H4 (cell line): ENCODE data around the gene MCAT. TPM values are rescaled to one million over a fixed set of nuclear protein-coding genes. Genes with fewer than 3 reads are reported as not detected.

ENCODE experiments used
- DNase-seq: peaks from one replicate; pipeline ENCODE4 v3.0.0-alpha.2; 2015; ENCODE audit warnings: low spot score
- total RNA-seq: library from RNA; depleted of rRNA; stranded (reverse); fragments of >200 nt; shearing (Covaris generic); gene quantifications from 2 replicates; pipeline ENCODE4 v1.2.3, GENCODE V29; 2014

Gene MCAT
- total RNA-seq, 1 experiment from 2014 or later: 16.5 TPM

DNA sequence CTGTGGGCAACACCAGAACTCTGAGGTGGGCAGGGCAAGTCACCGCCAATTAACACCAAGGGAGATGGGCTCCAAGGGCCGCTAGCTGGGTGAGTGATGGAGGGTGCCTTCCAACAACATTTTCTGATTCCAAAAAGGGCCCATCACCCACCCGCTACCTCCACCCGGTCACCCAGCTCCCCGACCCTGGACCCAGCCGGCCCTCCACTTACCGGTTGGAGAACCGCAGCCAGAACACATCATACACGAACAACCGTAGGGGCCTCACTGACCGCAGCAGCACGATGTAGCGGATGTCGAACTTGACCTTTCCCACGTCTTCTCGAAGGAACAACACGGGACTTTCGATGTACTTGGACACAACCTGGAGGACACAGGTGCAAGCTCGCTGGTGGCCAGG, 29.0 kb upstream of the MCAT start:
- no peak for DNase-seq

DNA sequence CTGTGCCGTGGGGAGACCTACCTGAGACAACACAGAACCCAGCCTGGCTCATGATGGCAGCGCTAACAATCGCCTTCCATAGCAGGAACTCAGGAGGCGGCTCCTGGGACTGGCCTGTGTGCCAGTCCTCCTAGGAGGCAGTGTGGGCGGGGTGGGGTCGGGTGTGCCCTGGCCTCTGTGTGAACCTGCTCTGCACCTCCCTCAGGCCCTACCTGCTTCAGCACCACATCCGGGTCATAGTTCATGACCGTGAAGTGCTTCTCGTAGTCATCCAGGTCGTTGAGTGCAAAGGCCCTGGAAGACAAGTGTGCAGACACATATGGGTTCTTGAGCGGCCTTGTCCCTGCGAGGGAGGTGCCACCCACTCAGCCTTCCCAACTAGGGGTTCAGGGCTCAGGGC, 28.4 kb upstream of the MCAT start:
- DNase-seq: no peak

DNA sequence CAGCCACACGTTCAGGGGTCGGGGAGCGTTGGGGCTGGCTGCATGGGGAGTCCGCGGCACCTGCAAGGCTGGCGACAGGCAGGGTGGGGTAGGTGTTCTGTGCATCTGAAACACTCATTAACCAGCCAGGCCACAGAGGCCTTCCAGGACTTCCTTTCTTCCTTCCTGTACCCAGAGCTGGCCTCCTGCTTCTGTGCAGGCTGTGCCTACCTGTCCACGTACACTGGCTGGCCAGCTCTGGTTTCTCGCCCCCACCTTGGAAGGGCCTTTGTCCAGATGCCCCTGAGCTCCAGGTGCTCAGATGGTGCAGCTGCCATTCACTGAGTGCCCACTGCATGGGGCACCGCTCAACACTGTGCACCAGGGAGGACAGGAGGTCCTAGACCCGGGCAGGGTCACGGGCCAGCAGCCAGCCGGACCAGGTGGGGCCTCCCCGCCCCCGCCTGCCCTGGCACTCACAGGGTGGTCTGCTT, 27.9 kb upstream of the MCAT start:
- DNase-seq: no peak

- DNase-seq: no peak
These were observed 26.9 kb upstream of the MCAT start for GRCh38 chr22:43170131-43170480.

DNA sequence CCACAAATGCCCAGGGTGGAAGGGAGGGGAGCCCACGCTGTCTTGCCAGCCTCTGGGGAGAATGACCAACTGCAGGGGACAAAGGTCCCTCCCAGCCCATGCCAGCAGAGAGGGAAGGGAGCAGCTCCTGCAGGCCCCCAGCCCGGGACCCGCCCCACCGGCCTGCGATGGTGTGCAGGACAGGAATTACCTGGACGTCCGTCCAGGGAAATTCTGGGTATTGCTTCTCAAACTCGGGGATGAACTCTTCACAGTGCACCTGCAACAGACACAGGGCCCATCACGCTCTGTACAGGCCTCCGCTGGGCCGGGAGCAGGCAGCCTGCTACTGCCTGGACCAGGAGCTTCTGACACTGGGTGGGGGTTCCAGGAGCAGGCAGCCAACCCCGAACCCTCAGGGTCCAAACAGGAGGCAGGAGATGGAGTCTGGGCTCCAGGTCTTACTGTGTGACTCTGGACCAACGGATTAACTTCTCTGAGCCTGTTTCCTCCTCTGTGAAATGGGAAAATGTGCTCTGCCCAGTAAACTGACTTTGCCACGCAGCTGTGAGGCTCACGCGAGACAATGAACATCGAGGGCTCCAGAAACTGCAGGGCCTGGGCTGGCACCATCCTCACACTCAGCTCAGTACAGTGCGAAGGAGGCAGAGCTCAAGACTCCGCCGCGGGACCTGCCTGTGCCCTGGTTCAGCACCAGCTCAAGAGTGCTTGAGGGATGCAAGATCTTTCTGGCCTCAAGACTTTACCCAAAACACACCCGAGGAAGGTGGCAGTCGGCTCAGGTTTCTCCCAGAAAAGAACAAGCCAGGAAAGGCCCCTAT, 26.3 kb upstream of the MCAT start:
- no peak for DNase-seq

DNA sequence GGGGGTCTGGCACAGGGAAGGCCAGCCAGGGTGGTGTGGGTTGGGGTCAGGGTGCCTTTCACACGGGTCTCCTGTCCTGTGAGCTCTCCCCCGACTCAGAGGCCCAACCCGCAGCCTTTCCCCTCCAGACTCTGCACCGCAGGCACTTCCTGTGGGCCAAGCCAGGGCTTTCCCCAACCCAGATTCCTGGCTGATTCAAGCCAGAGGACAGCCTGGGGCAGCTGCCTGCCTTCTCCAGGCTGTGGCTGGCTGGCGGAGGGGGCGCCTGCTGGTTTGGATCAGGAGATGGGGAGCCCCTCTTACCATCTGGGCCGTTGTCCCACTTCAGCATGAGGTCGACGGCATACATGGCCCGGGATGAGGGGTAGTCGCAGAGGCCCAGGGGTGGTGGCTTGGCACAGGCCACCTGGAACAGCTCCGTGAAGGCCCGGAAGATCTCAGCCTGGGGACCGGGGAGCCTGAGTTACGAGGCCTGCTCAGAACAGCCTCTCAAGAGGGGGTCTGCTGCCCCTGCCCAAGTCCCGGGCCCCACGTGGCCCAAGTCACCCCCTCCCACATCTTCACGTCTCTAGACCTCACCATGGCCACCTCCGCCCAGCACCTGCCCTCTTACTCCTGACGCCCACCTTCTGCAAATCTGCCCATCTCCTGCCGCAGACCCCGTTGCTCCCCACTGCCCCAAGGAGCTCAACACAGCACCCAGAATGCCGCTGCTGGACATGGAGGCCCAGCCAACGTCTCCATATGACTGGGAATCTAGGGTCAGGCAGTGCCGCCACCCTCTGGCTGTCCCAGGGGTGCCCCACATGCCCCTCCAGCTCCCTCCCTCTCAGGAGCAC, 25.5 kb upstream of the MCAT start:
- no peak for DNase-seq

DNA sequence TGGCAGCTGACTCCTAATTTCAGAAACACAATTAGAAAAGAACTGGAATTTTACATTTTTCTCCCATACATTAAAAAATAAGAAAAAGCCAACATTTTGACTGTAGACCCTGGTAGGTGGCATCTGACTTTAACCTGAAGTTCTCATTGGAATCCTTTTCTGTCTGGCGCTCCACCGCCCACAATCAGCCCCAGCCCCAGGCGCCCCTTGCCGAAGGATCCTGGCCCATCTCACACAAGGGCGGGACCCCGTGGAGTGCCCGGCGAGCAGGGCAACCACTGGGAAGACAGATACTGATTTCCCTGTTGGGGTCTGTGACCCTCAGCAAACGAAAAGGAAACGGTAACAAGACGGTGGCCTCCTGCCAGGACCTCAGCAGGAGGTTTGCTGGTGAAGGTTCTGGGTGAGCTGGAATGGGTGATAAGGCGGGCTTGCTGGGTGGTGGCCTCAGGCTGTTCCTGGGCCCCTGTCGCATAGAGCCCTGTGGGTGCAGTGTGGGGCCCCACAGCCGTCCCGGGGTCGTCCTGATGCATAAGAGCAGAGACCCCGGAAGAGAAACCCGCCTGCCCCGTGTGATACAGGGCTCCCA, 23.9 kb upstream of the MCAT start:
- no peak for DNase-seq

DNA sequence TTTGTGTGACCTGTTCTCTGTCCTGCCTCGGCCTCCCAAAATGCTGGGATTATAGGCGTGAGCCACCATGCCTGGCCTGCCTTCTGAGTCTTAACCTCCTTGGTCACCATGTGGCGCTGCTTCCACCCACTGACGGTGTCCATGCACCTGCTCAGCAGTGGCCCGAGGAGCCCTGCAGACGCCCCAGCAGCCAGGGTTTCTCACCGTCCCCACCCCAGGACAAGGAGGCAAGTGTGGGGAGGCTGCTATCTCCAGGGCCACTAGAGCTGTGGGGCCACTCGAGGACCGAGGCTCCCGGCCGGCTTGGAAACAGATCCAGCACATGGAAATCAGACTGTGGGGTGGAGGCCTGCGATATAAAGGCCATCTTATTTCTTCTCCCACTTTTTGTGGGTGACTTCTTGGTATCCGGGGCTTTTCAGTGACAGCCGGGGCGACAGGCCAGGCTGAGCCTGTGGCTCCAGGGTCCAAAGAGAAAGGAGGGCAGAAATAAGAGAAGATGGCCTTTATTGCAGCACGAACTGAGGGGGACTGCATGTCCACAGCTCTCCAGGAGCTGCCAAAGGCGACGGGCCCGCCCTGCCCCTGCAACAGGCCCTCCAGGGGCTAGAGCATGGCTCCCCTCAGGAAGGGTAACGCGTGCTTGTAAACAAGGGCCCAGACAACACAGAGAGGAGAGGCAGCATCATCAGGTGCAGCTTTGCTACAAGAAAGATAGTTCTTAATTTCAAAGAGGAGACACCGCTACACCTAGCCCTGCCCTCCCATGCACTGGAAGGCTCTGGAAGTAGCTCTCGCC, 23.1 kb upstream of the MCAT start:
- no peak for DNase-seq

- DNase-seq: no peak
These were observed 21.4 kb upstream of the MCAT start for GRCh38 chr22:43164636-43165035.

GRCh38 chr22:43163241-43163795, 20.1 kb upstream of the MCAT start:
- DNase-seq: no peak

DNA sequence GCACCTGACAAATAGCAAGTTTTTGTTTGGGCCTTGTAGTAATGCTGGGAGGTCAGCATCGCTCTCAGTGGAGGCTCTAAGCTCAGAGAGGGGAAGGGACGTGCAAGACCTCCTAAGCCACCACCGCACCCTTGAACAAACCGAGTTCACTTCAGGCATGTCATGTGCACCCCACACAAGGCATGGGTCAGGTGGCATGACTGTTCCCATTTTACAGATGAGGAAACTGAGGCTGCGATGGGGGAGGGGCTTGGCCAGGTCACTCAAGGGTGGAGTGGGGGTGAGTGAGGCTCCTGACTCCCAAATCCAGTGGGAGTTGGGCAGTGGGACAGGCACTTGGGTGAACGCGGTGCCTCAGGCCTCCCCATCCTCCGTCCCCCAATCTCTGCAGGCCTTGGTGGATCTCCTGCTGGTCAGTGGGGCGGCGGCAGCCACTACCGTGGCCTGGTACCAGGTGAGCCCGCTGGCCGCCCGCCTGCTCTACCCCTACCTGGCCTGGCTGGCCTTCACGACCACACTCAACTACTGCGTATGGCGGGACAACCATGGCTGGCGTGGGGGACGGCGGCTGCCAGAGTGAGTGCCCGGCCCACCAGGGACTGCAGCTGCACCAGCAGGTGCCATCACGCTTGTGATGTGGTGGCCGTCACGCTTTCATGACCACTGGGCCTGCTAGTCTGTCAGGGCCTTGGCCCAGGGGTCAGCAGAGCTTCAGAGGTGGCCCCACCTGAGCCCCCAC, 19.4 kb upstream of the MCAT start:
- DNase-seq: no peak

DNA sequence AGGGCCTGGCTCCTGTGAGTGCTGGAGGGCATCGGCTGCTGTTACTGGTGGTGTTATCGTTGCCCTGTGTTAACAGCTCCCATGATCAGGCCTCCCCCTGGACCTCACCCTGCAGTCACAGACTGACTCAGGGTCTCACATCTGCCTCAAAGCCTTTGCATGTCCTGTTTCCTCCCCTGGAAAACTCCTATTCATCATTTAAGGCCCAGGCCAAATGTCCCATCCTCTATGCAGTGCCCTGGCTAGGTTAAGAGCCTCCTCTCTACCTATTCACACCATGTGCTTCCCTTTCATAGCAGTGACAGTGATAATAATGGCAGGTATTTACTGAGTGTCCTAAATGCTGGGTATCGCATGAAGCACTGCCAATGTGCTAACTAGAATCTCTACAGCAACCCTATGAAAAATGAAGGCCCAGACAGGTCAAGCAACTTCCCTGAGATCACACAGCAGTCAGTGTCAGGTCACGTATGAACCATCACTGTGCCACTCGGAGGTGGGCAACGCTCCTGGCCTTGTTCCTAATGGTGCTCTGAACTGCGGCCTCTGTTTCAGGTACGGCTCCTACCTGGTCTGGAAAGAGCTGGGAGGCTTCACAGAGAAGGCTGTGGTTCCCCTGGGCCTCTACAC, 17.4 kb upstream of the MCAT start:
- no peak for DNase-seq

DNA sequence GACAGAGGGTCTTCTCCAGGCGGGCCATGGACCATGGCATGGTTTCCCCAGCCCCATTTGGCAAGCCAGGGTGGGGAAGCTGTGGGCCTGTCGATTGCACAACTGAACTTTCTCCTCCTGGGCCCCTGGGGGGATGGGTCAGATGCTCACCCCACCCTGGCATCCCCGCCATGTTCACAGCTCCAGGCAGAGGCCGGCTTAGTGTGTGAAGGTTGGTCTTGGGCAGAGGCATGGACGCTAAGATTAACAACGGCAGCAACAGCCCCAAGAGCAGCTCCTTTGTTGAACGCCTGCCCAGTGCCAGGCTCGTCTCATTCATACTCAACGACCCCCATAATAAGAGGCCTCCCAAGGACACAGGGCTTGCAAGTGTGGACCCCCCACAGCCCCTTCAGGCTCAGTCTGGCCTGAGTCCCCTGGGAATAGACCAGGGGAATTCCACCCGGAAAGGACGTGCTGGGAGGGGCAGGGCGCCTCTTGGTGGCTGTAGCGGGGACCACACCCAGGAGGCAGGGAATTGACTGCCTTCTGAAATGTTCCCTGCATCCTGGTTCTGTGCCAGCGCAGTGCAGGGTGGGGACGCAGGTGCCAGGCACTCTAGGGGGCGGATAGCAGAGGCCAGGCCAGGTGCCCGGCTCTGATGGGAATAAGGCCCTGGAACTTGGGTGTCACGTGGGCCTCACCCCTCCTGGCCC, 16.4 kb upstream of the MCAT start:
- DNase-seq: no peak

DNA sequence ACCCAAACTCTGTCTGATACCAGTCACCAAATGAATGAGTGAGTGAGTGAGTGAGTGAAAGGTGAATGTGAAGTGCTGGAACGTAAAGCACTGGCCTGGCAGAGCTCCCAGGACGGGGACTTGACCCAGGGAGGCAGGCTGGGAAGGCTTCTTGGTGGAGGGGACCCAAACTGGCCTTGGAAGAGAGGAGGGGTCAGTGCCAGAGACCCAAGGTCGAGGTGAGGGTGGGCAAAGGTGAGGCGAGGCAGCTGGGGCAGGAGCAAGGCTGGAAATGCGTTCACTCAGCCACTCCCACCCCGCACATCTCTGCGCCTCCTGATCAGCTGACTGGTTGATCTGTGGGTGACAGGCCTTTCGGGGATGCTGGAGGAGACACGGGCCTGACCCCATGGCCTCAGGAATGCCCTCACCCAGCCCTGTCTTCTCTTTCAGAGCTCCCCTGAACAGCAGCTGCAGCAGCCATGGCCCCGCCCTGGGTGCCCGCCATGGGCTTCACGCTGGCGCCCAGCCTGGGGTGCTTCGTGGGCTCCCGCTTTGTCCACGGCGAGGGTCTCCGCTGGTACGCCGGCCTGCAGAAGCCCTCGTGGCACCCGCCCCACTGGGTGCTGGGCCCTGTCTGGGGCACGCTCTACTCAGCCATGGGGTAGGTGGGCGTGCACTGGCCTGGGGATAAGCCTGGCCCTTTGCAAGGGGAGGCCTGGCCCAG, 15.7 kb upstream of the MCAT start:
- no peak for DNase-seq

DNA sequence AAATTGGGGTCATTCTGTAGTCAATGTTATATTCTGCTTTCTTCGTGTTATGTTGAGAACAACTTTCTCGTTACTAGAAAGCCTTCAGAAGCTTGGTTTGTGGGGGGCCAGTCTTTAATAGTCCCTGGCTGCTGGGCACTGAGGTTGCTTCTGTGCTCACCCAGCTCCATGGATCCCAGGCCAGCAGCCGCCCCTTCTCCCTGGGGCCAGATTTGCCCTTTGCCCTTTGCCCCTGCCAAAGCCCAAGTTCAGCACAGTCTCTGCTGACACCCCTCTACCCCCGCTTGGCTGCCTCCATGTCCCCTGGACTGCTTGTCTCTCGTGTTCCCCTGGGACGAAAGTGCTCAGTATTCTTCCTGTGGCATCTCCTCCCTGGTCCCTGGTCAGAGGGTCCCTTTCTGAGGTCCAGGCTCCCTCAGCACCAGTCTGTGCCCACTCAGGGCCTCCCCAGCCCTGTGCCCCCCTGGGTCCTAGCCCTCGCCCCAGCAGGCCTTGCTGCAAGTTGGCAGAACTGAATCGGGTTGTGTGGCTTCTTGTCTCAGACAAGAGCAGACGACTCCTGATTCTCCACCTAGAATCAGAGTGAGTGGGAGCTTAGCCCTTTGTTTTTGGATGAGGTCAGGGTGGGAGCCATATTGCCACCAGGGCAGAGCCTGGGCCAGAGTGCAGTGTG, 14.8 kb upstream of the MCAT start:
- DNase-seq: no peak

DNA sequence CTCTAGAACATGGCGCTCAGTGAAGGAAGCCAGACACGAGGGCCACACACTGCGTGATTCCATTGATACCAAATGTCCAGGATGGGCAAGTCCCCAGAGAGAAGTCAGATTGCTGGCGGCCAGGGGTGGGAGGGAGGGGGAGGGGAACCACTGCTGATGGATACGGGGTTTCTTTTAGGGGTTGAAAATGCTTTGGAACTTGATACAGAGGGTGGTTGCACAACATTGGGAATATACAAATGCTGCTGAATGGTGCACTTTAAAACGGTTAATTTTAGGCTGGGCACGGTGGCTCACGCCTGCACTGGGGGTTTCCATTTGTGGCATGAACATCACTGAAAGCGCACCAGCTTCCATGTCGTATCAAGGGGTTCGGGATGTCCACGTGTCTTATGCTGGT, 13.2 kb upstream of the MCAT start:
- no peak for DNase-seq

DNA sequence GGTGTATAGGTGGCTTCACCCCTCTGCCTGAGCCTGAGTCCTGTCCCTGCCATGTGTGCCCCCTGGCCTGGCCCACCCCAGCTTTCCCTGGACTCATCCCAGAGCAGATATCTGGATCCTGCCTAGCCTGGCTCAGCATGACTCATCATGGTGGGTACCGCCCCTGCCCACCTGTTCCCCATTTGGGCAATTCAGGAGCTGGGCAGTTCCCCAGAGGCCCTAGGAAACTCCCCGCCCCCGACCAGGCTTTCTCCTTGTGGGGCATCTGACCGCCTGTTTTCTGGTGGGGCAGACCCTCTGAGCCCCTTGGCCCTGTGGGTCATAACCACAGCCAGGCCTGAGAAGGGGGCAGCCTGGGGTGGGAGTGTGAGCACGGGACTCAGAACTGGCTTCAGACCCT, 12.6 kb upstream of the MCAT start:
- DNase-seq: no peak

DNA sequence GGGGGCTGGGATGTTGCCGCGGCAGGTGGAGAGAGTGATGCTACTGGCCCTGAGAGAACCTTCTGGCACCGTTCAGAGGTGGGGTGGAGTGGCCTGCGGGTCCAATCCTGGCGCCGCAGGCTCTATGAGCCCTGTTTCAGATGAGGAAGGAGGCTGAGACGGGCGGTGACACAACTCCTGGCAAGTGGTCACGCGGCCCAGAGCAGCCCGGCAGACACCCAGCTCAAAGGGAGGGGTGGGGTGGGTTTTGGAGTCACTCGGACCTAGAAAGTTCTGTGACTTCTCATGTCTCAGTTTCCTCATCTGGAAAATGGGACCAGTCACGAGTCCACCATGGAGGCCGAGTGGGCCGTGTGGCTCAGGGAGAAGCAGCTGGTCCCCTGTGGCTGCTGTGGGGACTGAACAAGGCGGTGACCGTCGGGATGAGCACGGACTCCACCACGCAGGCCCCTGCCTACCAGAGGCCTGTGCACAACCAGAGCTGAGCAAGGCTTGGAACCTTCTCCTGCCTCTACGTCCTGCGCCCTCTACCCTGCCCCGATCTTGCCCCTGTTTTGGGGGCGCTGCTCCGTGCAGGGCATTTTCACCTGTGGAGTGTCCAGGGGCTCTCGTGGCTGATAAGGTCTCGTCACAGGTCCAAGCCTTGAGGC, 11.8 kb upstream of the MCAT start:
- no peak for DNase-seq
